GM21737 (cell line): Measurements from ENCODE around the gene DUOX1.
"Not testable (repeated sequence)": the region's sequence is repeated elsewhere in the genome, so short reads cannot be mapped to it uniquely, and the experiment has no call there.

Experiments
- ATAC-seq: cut with Tn5 transposase; IDR thresholded peaks from one replicate; pipeline ENCODE4 v1.9.1; 2021; ENCODE audit warnings: mild to moderate bottlenecking, moderate library complexity; ENCODE audit not compliant: unreplicated experiment

The DUOX1 gene

GRCh38 chr15:45129651-45130129, at the start of gene DUOX1, which contains the start of gene DUOXA1:
DUOX1 (plus strand) TSS chr15:45129994; CDS start chr15:45131967, 1,973 bp downstream.
DUOXA1 (minus strand) TSS chr15:45129879; CDS start chr15:45123014, 6,865 bp downstream.
- ATAC-seq: no peak

GRCh38 chr15:45080593-45080992, 49.2 kb upstream of the DUOX1 start:
- ATAC-seq: not testable (repeated sequence)

GRCh38 chr15:45082412-45082811, 47.4 kb upstream of the DUOX1 start:
- ATAC-seq: not testable (repeated sequence)

- ATAC-seq: no peak
Observed at GRCh38 chr15:45083223-45083622, 46.6 kb upstream of the DUOX1 start.

- ATAC-seq: no peak
Observed at GRCh38 chr15:45084163-45084562, 45.6 kb upstream of the DUOX1 start.

GRCh38 chr15:45087513-45087912, 42.3 kb upstream of the DUOX1 start:
- ATAC-seq: no peak

GRCh38 chr15:45088801-45089711, 40.7 kb upstream of the DUOX1 start:
- ATAC-seq: no peak

GRCh38 chr15:45089712-45090373, 40.0 kb upstream of the DUOX1 start:
- no peak for ATAC-seq

GRCh38 chr15:45091161-45091560, 38.6 kb upstream of the DUOX1 start:
- no peak for ATAC-seq

- ATAC-seq: no peak
Observed at GRCh38 chr15:45091576-45091975, 38.2 kb upstream of the DUOX1 start.

- ATAC-seq: no peak
Observed at GRCh38 chr15:45093013-45093412, 36.8 kb upstream of the DUOX1 start.

- no peak for ATAC-seq
Observed at GRCh38 chr15:45093622-45094357, 36.0 kb upstream of the DUOX1 start.

GRCh38 chr15:45094358-45094730, 35.5 kb upstream of the DUOX1 start:
- ATAC-seq: no peak

GRCh38 chr15:45095661-45096060, 34.1 kb upstream of the DUOX1 start:
- ATAC-seq: no peak

GRCh38 chr15:45097466-45097865, 32.3 kb upstream of the DUOX1 start:
- no peak for ATAC-seq

GRCh38 chr15:45099549-45100165, 30.1 kb upstream of the DUOX1 start:
- ATAC-seq: no peak

GRCh38 chr15:45100884-45101625, 28.7 kb upstream of the DUOX1 start:
- ATAC-seq: no peak

- no peak for ATAC-seq
Observed at GRCh38 chr15:45101749-45102148, 28.0 kb upstream of the DUOX1 start.

- ATAC-seq: no peak
Observed at GRCh38 chr15:45102226-45102625, 27.6 kb upstream of the DUOX1 start.

GRCh38 chr15:45104170-45104569, 25.6 kb upstream of the DUOX1 start:
- ATAC-seq: not testable (repeated sequence)
